GM21515 (cell line): ENCODE measurements around the gene GLIPR2.
"Not testable (repeated sequence)": the region's sequence is repeated elsewhere in the genome, so short reads cannot be mapped to it uniquely, and the experiment has no call there.

Source experiments
- ATAC-seq: cut with Tn5 transposase; IDR thresholded peaks from one replicate; pipeline ENCODE4 v1.9.1; 2021; ENCODE audit not compliant: unreplicated experiment

Gene GLIPR2, protein sequence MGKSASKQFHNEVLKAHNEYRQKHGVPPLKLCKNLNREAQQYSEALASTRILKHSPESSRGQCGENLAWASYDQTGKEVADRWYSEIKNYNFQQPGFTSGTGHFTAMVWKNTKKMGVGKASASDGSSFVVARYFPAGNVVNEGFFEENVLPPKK

GRCh38 chr9:36136272-36136893 is at the start of gene GLIPR2:
GLIPR2 (plus strand) TSS chr9:36136733; CDS start chr9:36136779, 46 bp downstream.
- peak; percentile 91 for ATAC-seq

DNA sequence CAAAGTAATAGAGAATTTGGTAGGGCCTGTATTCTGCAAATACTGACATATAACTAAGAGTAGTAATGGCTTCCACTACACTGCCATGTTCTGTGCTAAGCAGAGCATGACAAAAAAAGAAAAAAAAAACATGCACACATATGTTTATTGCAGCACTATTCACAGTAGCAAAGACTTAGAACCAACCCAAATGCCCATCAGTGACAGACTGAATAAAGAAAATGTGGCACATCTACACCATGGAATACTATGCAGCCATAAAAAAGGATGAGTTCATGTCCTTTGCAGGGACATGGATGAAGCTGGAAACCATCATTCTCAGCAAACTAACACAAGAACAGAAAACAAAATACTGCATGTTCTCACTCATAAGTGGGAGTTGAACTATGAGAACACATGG is 49.5 kb upstream of the GLIPR2 start:
- ATAC-seq, result not testable (repeated sequence)

GRCh38 chr9:36088020-36088419 is 48.5 kb upstream of the GLIPR2 start:
- no peak for ATAC-seq

DNA sequence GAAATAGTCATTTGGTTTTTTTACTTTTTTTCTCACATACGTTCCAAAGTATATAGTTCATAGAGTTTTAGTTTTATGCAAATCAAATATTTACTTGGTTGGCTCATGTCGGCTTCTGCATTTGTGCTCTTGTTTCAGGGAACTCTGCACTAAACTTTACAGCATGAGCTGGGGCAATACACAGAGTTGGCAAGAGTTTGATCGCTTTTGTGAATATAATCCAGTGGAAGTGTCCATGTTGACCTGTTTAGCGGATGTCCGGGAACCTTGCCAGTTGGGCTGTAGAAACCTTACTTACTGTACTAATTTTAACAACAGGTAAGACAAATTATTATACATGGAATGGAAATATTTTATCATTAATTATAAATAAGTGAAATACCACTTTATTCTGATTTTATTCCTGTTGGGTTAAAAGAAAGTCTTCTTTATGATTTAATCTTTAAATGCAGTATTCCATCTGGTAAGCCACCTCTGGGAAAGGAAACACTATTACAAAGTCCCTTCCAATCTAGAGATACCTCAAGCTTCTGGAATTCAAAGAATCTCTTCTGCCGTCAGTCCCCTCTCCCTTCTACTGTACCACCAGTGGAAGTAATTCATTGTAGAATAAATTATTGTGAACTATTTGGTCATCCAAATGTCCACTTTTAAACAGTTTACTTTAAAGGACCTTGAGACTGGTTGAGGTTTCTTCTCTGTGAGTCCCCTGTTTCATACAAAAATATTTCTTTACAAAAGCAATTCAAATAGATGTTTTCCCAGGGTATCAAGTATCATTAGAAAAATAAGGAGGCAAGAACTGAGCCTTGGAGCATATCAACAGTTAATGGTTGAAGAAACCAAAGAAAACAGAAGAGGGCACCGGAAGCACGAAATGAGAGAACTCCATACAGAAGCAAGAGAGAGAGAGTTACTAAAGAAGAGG is 45.2 kb upstream of the GLIPR2 start:
- no peak for ATAC-seq

GRCh38 chr9:36092014-36092413 is 44.5 kb upstream of the GLIPR2 start:
- ATAC-seq, result no peak

- peak; percentile 86 for ATAC-seq
These were observed 43.9 kb upstream of the GLIPR2 start for GRCh38 chr9:36092509-36093215.

DNA sequence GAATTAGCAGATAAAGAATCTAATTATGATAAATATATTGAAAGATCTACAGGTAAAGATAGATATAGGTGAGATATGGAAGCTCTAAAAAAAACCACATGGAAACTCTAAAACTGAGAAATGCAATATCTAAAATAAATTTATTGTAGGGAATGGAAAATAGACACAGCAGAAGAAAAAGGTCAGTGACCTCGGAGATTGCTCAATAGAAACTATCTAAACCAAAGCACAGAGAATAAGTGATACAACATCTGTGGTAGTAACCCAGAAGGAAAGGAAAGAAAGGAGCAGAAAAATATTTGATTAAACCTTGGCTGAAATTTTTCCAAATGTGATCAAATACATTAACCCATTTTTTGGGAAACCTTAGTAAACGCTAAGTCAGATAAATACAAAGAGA is 43.1 kb upstream of the GLIPR2 start:
- ATAC-seq, result no peak

- ATAC-seq, result no peak
These were observed 36.8 kb upstream of the GLIPR2 start for GRCh38 chr9:36099718-36100117.

GRCh38 chr9:36100532-36100931 is 36.0 kb upstream of the GLIPR2 start:
- no peak for ATAC-seq

- no peak for ATAC-seq
These were observed 34.4 kb upstream of the GLIPR2 start for GRCh38 chr9:36101916-36102741.

DNA sequence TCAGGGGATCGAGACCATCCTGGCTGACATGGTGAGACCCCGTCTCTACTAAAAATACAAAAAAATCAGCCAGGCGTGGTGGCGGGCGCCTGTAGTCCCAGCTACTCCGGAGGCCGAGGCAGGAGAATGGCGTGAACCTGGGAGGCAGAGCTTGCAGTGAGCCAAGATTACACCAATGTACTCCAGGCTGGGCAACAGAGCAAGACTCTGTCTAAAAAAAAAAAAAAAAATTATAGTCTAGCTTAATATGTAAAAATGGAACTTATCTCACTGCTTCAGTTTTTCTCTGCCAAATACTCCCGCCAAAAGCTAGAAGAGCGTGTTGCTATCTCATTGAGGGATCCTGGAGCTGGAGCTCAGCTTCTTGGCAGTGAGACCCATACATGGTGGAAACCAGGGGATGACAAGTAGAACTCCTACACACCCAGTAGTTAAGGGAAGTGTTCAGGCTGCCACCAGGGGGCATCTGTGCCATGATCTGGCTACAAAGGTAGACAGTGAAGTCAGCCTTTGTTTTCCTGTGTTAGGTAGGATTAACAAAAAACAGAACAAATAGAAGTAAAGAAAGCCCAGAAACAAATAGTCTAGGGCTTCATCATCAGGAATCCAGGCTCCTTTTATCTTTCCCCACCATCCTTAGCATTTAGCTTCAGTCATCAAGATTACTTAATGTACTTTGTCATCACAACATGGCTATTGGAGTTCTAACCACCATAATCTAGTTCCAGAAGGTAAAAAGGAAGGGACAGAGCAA is 33.6 kb upstream of the GLIPR2 start:
- ATAC-seq, result peak; percentile 78

DNA sequence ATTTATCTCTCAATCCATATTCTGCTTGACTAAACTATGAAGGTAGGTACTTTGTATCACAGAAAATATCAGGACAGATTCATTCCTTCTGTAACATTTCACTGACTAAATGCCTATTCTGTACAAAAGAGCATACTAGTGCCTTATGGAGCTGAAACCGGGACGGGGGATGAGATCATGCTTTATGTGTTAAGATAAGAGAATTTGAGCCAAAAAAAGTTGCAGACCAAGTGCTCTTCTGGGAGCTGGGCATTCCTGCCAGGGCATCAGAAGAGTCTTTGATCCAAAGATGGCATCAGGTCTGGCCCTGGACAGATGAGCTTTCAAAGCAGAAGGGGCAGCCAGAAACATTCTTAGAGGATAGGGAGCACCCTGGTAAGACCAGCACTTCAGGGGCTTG is 27.5 kb upstream of the GLIPR2 start:
- no peak for ATAC-seq

DNA sequence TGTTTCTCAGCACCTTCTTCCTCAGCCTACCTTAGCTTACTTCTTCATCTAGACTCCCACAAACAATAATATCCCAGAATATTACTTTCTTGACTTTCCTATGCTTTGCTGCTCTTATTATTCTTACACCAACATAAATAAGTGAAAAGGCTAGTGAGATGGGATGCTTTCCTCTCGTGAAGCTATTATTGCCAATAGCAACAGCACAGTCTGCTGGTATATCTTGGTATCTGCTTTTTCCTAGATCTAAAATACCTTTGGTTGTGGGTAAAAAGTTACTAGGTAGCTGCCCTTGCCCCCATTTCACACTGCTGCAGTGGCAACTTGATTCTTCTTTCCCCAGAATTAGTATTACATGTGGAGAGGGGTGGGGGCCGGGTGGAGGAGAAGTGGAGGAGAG is 26.1 kb upstream of the GLIPR2 start:
- ATAC-seq, result no peak

DNA sequence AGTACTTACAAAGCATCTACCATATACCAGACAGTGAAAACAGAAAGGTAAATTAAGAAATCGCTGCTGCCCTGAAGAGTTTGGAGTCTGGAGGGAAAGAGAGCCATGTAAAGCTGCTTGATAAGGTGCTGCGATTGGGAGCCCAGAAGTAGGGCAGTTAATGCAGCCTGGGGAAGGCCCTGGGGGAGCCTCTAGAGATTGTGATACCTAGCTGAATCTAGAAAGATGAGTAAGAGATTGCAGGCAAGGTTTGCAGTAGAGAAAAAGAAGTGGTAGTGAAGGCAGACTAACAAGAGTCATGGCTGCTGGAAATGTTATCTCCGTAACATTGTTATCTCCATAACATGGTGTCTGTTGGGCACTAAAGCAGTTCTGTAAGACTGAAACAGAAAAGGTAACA is 24.0 kb upstream of the GLIPR2 start:
- no peak for ATAC-seq

DNA sequence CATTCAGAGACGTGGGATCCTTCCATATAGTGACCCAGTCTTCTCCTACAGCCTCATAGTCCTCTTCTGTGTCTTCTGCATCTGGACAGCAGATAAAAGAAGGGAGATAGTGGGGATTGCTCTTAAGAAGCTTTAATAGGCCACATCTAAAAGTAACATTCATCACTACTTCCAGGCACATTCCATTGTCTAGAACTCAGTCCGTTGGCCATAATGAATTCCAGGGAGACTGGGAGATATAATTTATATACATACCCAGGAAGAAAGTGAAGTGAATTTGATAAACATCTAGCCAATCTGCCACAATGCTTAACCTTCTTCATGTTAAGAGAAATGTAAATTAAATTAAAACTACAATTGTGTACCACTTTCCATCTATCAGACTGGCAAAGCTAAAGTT is 22.5 kb upstream of the GLIPR2 start:
- no peak for ATAC-seq

GRCh38 chr9:36116593-36116992 is 19.9 kb upstream of the GLIPR2 start:
- ATAC-seq, result no peak

- no peak for ATAC-seq
These were observed 18.3 kb upstream of the GLIPR2 start for GRCh38 chr9:36118201-36118600.

DNA sequence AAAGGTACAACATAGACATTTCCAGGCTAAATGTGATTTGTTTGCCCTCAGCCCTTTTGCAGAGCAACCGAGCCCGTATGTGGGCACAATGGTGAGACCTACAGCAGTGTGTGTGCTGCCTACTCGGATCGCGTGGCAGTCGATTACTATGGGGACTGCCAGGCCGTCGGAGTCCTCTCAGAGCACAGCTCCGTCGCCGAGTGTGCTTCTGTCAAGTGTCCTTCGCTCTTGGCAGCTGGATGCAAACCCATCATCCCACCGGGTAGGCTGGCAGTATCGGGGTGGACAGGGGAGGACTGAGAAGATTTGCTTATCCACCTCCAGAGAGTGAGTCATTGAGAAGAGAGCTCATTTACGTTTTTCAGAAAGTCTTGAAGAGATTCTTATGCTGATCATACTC is 17.8 kb upstream of the GLIPR2 start:
- no peak for ATAC-seq

- no peak for ATAC-seq
These were observed 17.1 kb upstream of the GLIPR2 start for GRCh38 chr9:36119476-36119875.

- no peak for ATAC-seq
These were observed 15.8 kb upstream of the GLIPR2 start for GRCh38 chr9:36120705-36121104.
